D721Med (cell line): ENCODE measurements around the gene LRRC56.

Source experiments
- DNase-seq: peaks from one replicate; pipeline ENCODE4 v3.0.0; 2011; ENCODE audit warnings: low spot score; ENCODE audit not compliant: insufficient read length
- FAIRE-seq: peaks from 2 replicates; lab custom pipeline; 2011; peaks lifted over from hg19 to GRCh38; lab: Jason Lieb, UNC
- TF ChIP-seq, protein P1 (sequence below): IDR thresholded peaks from 2 replicates; pipeline ENCODE4 v1.5.1; 2012; ENCODE audit warnings: mild to moderate bottlenecking, control low read depth; ENCODE audit not compliant: insufficient read depth; ENCODE audit errors: missing control alignments

Gene LRRC56

GRCh38 chr11:603154-603553 is 65.8 kb downstream of the LRRC56 start:
- DNase-seq (no peak), FAIRE-seq (no peak)
- TF ChIP-seq, protein P1, sequence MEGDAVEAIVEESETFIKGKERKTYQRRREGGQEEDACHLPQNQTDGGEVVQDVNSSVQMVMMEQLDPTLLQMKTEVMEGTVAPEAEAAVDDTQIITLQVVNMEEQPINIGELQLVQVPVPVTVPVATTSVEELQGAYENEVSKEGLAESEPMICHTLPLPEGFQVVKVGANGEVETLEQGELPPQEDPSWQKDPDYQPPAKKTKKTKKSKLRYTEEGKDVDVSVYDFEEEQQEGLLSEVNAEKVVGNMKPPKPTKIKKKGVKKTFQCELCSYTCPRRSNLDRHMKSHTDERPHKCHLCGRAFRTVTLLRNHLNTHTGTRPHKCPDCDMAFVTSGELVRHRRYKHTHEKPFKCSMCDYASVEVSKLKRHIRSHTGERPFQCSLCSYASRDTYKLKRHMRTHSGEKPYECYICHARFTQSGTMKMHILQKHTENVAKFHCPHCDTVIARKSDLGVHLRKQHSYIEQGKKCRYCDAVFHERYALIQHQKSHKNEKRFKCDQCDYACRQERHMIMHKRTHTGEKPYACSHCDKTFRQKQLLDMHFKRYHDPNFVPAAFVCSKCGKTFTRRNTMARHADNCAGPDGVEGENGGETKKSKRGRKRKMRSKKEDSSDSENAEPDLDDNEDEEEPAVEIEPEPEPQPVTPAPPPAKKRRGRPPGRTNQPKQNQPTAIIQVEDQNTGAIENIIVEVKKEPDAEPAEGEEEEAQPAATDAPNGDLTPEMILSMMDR, result no peak
